HL-60 (cell line): ENCODE data around the gene COPS9.

Source experiments
- DNase-seq, 2 experiments: peaks; one replicate each; pipeline ENCODE4 v3.0.0-alpha.2; 2010 to 2020; ENCODE audit warnings: low read depth in 1 of 2, low spot score in 1 of 2
- H3K27ac ChIP-seq: fragments of 250-450 bp; sonication (Bioruptor Pico); replicated peaks from 2 replicates; pipeline ENCODE4 v1.5.1; 2020; ENCODE audit warnings: mild to moderate bottlenecking, moderate library complexity
- H3K27me3 ChIP-seq: fragments of 250-450 bp; sonication (Bioruptor Pico); 2 replicates; pipeline ENCODE4 v1.5.1; 2021; ENCODE audit warnings: mild to moderate bottlenecking, moderate library complexity; ENCODE audit not compliant: insufficient read depth, poor library complexity, severe bottlenecking
- H3K4me3 ChIP-seq: replicated peaks from 2 replicates; pipeline ENCODE4 v1.5.1; 2011; ENCODE audit warnings: mild to moderate bottlenecking, control low read depth, low read length; ENCODE audit not compliant: insufficient read depth
- CTCF ChIP-seq: IDR thresholded peaks from one replicate; pipeline ENCODE4 v1.5.1; 2011; ENCODE audit warnings: low read length, control low read depth, inconsistent platforms; ENCODE audit not compliant: insufficient read depth
- GABPA ChIP-seq: IDR thresholded peaks from 2 replicates; pipeline ENCODE4 v1.6.1; 2012; ENCODE audit warnings: low read depth
- POLR2AphosphoS5 ChIP-seq: IDR thresholded peaks from 2 replicates; pipeline ENCODE4 v1.6.1; 2012; ENCODE audit warnings: low read depth
- REST ChIP-seq: IDR thresholded peaks from 2 replicates; pipeline ENCODE4 v1.6.1; 2012; ENCODE audit warnings: low read depth; ENCODE audit not compliant: insufficient replicate concordance
- SPI1 ChIP-seq: IDR thresholded peaks from 2 replicates; pipeline ENCODE4 v1.6.1; 2012; ENCODE audit warnings: low read depth, mild to moderate bottlenecking, borderline replicate concordance

Gene COPS9

DNA sequence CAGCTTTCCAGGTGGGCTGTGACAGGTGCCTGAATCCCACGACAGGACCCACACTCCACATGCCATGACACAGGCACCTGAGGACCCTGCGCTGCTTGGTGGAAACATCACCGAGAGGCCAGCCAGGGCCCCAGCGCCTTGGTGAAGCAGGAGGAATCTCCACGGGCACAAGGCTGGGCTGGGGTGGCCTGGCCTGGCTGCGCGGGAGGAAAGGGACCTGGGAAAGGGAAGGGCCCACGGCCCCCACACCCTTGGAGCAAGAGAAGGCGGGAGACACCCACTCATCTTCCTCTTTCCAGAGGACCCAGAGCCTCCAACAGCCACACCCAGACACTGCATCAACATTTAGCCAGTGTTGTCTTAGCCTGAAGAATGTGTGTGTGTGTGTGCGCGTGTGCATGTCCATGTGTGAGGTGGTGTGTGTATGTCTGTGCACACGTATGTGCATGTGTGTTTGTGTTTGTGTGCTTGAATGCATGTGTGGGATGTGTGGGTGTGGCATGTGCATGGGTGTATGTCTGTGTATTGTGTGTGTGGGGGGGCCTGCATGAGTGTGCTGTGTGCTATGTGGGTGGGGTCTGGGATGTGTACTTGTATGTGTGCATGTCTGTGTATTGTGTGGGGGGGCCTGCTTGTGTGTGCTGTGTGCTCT, 10.6 kb upstream of the COPS9 start:
- TF ChIP-seq SPI1 (no peak), GABPA (no peak), CTCF (no peak), POLR2AphosphoS5 (no peak), REST (no peak)
- DNase-seq: no peak
- Histone ChIP-seq H3K4me3 (no peak overlapping the region), H3K27ac (no peak overlapping the region), H3K27me3 (no peaks in the 10 kb centered on the region)

DNA sequence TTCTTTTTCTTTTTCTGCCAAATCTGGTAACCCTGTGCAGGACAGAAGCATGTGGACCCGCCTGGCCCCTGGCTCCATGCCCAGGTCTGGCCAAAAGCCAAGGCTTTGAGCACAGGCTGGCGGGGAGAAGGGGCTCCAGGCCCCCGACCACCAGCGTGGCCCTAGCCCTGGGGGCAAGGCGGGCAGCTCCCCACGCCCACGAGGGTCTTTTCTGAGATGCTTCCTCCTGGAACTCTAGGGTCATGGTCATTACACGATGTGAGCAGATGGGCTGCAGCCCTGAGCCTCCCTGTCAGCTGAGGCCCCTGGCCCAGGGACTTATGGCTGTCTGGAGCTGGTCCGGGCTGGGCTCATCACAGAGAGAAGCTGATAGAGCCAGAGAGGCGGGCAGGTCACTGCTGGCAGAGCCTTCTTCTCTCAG, 10.0 kb upstream of the COPS9 start:
- no peak for DNase-seq
- TF ChIP-seq REST (no peak), POLR2AphosphoS5 (no peak), CTCF (no peak), SPI1 (no peak), GABPA (no peak)
- no peak overlapping the region for H3K4me3 ChIP-seq
- H3K27me3 ChIP-seq: no peaks in the 10 kb centered on the region
- no peak overlapping the region for H3K27ac ChIP-seq

- H3K4me3 ChIP-seq: no peak overlapping the region
- no peaks in the 10 kb centered on the region for H3K27me3 ChIP-seq
- TF ChIP-seq REST (no peak), POLR2AphosphoS5 (no peak)
- no peak overlapping the region for H3K27ac ChIP-seq
- DNase-seq: no peak
Observed at GRCh38 chr2:240145461-240145860, 9.4 kb upstream of the COPS9 start.
